Measurements from ENCODE around the gene FRMD3. TPM values are rescaled to one million over a fixed set of nuclear protein-coding genes. Genes with fewer than 3 reads are reported as not detected.

The FRMD3 gene
- total RNA-seq, 4 donors from 2014 or later = 1.8 to 13.3 (median 3.3) TPM

DNA sequence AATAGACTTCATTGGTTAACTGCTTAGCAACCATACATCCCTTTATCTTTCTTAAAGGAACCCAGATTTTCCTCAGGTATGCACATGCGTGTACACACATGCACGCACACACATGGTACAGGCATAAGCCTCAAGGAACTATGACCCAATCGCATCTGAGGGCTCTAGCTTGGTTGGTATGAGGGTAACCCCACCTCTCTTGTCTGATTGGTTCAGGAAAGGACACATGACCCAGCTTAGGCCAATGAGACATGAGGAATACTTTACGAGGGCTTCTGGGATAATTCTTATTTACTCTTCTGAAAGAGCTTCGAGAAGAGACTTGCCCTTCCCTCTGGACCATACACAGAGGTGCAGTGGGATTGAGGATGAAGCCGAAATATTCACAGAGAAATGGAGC lies 141.9 kb downstream of the FRMD3 start:
- no peak for DNase-seq

DNA sequence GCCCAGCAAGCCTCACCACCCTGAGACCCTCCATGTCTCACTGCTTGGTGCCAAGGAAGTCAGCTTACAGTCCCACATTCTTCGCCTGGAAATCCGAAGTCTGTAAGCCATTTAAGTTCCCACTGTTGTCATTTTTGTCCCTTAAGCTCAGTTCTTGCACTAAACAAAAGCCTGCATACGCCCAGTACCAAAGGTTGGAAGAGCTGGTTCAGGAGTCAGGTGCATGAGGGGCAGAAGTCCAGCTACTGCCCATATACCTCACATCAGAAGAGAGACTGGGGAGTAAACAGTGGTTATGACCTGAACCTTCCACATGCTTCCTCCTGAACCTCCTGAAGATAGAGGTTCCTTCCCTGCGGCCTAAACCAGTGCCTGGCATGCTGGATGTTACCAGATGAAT lies 146.0 kb downstream of the FRMD3 start:
- DNase-seq = no peak
- Histone ChIP-seq H3K4me3 (no peak overlapping the region), H3K9me3 (no peaks in the 10 kb centered on the region), H3K36me3 (no peaks in the 10 kb centered on the region), H3K27me3 (no peaks in the 10 kb centered on the region), H3K4me1 (no peaks in the 10 kb centered on the region), H3K27ac (no peak overlapping the region)
- intact Hi-C loops (cut with DNase I; ENCODE audit: low total_unique reads) = no loop called here
- TF ChIP-seq CTCF (IDR thresholded peaks at IDR 0.05) (no peak), POLR2A (IDR thresholded peaks at IDR 0.05) (no peak)

More for the DNA sequence above, 141.9 kb downstream of the FRMD3 start:
- Histone ChIP-seq H3K4me3 (no peak overlapping the region), H3K36me3 (no peaks in the 10 kb centered on the region), H3K9me3 (no peaks in the 10 kb centered on the region), H3K4me1 (no peaks in the 10 kb centered on the region), H3K27me3 (no peaks in the 10 kb centered on the region), H3K27ac (no peak overlapping the region)
- intact Hi-C loops (cut with DNase I; ENCODE audit: low total_unique reads) = no loop called here
- TF ChIP-seq POLR2A (IDR thresholded peaks at IDR 0.05) = no peak
- TF ChIP-seq CTCF (IDR thresholded peaks at IDR 0.05) = no peak

DNA sequence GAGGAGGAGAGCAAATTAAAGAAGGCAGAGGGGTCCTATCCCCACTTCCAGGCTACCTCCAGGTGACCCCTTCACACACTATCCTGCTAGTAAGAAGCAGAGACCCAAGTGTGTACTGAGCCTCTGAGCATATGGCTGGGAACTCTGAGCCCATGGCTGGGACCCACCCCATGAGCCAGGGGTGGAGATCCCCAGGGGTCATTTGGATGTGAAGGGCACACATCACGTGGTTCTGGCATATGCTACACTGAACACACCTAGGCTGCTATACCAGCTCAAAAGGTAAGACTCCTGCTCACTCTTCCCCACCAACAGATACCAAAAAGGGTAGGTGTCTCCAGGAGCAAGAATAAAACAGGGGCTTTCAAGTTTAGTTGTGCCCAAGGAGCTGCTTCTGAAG lies 149.9 kb downstream of the FRMD3 start:
- no peak for DNase-seq
- intact Hi-C loops (cut with DNase I; ENCODE audit: low total_unique reads) = no loop called here
- Histone ChIP-seq H3K4me1 (no peaks in the 10 kb centered on the region), H3K36me3 (no peaks in the 10 kb centered on the region), H3K27ac (no peak overlapping the region), H3K4me3 (no peak overlapping the region), H3K9me3 (no peaks in the 10 kb centered on the region), H3K27me3 (no peaks in the 10 kb centered on the region)
- TF ChIP-seq POLR2A (IDR thresholded peaks at IDR 0.05) (no peak), CTCF (IDR thresholded peaks at IDR 0.05) (no peak)

DNA sequence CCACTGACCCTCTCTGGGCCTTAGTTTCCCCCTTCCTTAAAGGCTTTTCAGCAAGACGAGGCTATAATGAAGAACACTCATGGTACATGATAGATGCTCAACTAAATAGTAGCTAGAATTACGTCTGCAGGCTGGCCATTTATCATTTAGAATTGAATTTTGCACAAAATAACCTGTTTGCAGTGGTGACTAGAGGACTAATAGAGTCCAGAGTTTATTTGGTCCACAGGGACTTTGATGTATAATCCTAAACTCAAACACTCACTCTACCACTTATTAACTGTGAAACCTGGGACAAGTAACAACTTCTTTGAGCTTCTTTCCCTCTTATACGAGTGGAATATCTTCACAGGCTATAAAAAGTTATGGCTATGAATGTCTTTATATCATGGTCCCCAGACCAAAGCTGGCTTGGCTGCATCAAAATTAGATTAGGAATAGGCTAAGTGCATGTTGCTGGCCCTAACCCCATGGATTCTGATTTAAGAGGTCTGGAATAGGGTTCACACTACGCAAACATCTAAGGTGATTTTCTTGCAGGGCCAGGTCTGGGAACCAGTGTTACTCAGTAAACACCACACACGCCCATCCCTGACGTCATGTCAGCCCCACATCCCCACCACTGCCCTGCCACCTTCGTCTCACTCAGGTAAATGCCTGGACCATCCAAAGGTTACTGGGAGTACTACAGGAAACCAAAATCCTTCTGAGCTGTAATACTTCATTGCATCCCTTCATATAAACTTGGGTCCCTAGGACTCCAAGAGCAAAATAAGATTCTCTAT lies 150.6 kb downstream of the FRMD3 start:
- Histone ChIP-seq H3K27ac (no peak overlapping the region), H3K27me3 (no peaks in the 10 kb centered on the region), H3K36me3 (no peaks in the 10 kb centered on the region), H3K9me3 (no peaks in the 10 kb centered on the region), H3K4me1 (no peaks in the 10 kb centered on the region), H3K4me3 (no peak overlapping the region)
- no peak for DNase-seq
- intact Hi-C loops (cut with DNase I; ENCODE audit: low total_unique reads) = no loop called here
- TF ChIP-seq CTCF (IDR thresholded peaks at IDR 0.05) (no peak), POLR2A (IDR thresholded peaks at IDR 0.05) (no peak)

DNA sequence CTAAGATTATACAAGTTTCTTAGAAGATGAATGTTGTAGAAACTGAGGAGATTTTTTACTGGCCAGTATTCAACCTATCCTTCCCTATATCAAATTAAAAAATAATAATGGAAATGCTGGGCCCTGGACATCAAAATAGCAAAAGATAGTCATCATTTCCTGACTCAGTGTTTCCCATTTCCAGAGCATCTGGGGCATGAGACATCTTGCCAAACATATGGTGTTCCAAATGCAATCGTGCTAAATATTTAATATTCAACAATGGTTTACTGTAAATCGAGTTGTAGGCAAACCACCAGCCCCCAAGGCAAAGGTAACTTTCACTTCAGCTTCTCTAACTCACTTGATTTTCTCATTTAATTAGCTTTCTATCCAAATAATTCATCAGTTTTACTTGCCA lies 152.9 kb downstream of the FRMD3 start:
- no peak for DNase-seq
- TF ChIP-seq POLR2A (IDR thresholded peaks at IDR 0.05) (no peak), CTCF (IDR thresholded peaks at IDR 0.05) (no peak)
- no peaks in the 10 kb centered on the region for H3K27me3 ChIP-seq
- no peak overlapping the region for H3K4me3 ChIP-seq
- H3K36me3 ChIP-seq = no peaks in the 10 kb centered on the region
- H3K27ac ChIP-seq = no peak overlapping the region
- intact Hi-C loops (cut with DNase I; ENCODE audit: low total_unique reads) = no loop called here
- no peaks in the 10 kb centered on the region for H3K9me3 ChIP-seq
- no peaks in the 10 kb centered on the region for H3K4me1 ChIP-seq
